NB4 (cell line): ENCODE data around the gene TOM1L2.

ENCODE experiments used
- DNase-seq: peaks from one replicate; pipeline ENCODE4 v3.0.0; 2010; ENCODE audit warnings: low read depth
- H3K4me3 ChIP-seq: one replicate; pipeline ENCODE4 v1.5.1; 2011; ENCODE audit warnings: mild to moderate bottlenecking, low read depth, low read length, moderate library complexity
- MYC ChIP-seq: IDR thresholded peaks from 2 replicates; pipeline ENCODE4 v1.6.1; 2011; ENCODE audit warnings: low read depth, low read length
- POLR2A ChIP-seq: IDR thresholded peaks from 2 replicates; pipeline ENCODE4 v1.6.1; 2011; ENCODE audit warnings: mild to moderate bottlenecking; ENCODE audit not compliant: insufficient read length; ENCODE audit errors: extremely low read depth
- TF ChIP-seq, protein P1 (sequence below): IDR thresholded peaks from one replicate; pipeline ENCODE4 v1.5.1; 2012; ENCODE audit warnings: low read depth, low read length
- TF ChIP-seq, protein P2 (sequence below): IDR thresholded peaks from 2 replicates; pipeline ENCODE4 v1.6.1; 2011; ENCODE audit warnings: low read depth, low read length

Gene TOM1L2

DNA sequence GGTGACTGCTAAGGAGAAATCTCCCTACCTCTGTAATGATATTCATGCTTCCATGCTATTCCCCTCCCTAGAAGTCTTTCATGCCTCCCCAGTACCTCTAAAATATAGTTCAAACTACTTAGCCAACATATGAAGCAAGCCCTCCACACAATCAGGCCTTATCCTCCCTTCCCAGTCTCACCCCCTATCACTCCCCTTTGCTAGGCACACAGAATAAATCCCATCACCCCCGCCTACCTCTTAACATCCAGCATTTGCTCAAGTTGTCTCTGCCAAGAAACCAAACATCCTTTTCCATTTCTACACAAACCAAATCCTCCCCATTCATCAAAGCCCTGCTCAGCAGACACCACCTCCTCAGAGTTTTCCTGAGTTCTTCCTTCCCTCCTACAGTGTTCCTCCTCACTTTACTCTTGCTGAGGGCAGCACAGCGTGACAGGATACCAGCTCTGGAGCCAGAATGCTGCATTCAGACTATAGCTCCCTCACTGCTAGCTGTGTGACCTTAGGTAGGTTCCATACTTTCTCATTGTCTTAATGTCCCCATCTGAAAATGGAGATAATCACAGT lies 7.0 kb downstream of the TOM1L2 start:
- H3K4me3 ChIP-seq, result no peak overlapping the region
- no peak for DNase-seq
- TF ChIP-seq, protein P1, sequence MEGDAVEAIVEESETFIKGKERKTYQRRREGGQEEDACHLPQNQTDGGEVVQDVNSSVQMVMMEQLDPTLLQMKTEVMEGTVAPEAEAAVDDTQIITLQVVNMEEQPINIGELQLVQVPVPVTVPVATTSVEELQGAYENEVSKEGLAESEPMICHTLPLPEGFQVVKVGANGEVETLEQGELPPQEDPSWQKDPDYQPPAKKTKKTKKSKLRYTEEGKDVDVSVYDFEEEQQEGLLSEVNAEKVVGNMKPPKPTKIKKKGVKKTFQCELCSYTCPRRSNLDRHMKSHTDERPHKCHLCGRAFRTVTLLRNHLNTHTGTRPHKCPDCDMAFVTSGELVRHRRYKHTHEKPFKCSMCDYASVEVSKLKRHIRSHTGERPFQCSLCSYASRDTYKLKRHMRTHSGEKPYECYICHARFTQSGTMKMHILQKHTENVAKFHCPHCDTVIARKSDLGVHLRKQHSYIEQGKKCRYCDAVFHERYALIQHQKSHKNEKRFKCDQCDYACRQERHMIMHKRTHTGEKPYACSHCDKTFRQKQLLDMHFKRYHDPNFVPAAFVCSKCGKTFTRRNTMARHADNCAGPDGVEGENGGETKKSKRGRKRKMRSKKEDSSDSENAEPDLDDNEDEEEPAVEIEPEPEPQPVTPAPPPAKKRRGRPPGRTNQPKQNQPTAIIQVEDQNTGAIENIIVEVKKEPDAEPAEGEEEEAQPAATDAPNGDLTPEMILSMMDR, result no peak
- TF ChIP-seq MYC, result no peak
- TF ChIP-seq, protein P2, sequence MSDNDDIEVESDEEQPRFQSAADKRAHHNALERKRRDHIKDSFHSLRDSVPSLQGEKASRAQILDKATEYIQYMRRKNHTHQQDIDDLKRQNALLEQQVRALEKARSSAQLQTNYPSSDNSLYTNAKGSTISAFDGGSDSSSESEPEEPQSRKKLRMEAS, result no peak
- no peak for TF ChIP-seq POLR2A

DNA sequence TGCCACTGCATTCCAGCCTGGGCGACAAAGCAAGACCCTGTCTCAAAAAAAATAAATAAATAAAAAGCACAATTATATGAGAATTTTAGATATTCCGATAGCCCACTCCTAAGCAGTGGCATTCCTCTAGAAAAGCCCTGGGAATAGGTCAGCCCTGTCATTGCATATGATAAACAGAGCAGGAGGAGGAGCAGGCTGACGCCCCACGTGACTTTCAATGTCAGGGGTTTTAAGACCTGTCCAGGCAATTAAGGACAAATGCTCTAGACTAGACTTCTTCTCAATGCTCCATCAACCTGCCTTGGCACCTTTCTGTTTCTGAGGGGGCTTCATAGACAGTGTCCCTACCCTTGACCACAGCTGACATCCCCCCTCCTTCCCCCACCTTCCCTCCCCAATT lies 7.5 kb downstream of the TOM1L2 start:
- no peak overlapping the region for H3K4me3 ChIP-seq
- TF ChIP-seq, protein P1, result no peak
- TF ChIP-seq POLR2A, result no peak
- TF ChIP-seq, protein P2, result no peak
- TF ChIP-seq MYC, result no peak
- DNase-seq, result no peak

DNA sequence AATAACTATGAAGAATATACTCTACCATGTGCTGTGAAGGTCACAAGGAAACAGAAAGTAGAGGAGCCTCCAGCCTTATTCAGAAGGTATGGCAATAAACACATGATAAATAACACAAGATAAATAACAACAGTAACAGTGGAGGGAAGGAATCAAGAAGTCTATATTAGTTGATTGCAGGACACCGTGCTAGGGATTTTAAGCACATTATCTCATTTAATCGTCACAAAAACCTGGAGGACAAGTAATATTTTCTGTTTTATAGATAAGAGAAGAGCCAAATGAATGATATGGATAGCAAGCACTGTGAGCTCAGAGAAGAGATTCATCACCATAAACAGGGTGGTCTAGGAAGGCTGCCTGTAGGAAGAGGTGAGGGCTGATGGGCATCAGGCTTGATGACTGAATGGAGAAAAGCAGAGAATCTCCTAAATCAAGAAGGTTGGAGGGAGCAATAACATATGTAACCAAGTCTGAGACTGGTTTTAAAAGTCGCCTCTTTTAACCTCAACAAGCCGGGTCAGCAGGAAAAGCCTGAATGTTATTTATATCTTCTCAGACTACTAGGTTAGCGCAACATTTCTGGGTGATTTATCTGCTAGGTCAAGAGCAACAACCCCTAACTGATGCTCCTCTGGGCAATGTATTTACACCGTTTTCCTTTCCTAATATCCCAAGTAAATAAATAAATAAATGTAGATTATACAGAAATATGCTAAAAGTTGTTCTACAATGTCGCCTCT lies 8.3 kb downstream of the TOM1L2 start:
- TF ChIP-seq MYC (no peak), POLR2A (no peak)
- TF ChIP-seq, protein P1, result no peak
- TF ChIP-seq, protein P2, result no peak
- no peak for DNase-seq
- H3K4me3 ChIP-seq, result no peak overlapping the region

DNA sequence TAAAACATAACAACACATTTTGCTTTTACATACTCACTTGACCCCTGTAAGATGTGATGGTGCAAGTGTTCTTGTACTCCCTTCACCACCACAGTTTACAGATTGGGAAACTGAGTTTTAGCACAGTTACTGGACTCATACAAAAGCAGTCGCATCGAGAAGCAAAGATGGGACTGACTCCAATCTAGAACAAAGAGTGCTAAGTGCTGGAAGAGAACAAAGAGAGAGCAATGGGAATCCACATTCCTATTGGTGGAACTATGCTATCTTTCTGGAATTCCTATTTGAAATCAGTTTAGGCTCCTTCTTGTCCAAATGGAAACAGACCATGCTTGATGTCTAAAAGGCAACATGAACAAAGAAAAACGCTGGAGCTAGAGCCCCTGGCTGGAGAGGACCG lies 9.1 kb downstream of the TOM1L2 start:
- TF ChIP-seq, protein P1, result no peak
- DNase-seq, result no peak
- H3K4me3 ChIP-seq, result no peak overlapping the region

DNA sequence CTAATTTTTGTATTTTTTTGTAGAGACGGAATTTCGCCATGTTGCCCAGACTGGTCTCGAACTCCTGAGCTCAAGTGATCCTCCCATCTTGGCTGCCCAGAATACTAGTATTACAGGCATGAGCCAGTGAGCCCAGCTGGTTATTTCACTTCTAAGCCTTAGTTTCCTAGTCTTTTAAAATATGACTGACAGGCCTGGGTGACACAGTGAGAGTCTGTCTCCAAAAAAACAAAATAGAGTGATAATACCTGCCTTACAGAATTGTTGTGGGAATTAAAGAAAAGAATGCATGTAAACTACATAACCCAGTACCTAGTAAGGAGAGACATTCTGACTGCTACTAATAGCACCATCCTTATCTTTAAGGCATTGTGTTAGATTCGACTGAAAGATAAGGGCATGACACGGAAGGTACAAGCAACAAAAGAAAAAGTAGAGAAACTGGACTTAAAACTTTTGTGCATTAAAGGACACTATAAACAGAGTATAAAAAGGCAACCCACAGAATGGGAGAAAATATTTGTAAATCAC lies 11.6 kb downstream of the TOM1L2 start:
- no peak overlapping the region for H3K4me3 ChIP-seq
- TF ChIP-seq POLR2A, result no peak
- TF ChIP-seq MYC, result no peak
- TF ChIP-seq, protein P2, result no peak
- TF ChIP-seq, protein P1, result no peak
- no peak for DNase-seq
